Vagina (tissue), 2 donors: ENCODE data around the gene BTLA.
"Not testable (repeated sequence)": the region's sequence is repeated elsewhere in the genome, so short reads cannot be mapped to it uniquely, and the experiment has no call there.

ENCODE experiments used
- CTCF ChIP-seq, 3 experiments: fragments of 450-650 bp in 2 of 3; fragments of 200-600 bp in 1 of 3; sonication (generic) in 1 of 3; IDR thresholded peaks; one replicate each; pipeline ENCODE4 v1.5.1; 2017 to 2019; ENCODE audit warnings: antibody characterized with exemption in 3 of 3, mild to moderate bottlenecking in 2 of 3, moderate library complexity in 2 of 3
- POLR2AphosphoS5 ChIP-seq, 2 donors: sonication (generic); formaldehyde crosslinking; IDR thresholded peaks; one replicate each; pipeline ENCODE4 v1.9.0; 2017; ENCODE audit warnings: antibody characterized with exemption in 2 of 2, mild to moderate bottlenecking in 2 of 2, low read depth in 1 of 2; ENCODE audit not compliant: insufficient read depth in 1 of 2

GRCh38 chr3:112461787-112462186 is 37.5 kb downstream of the BTLA start:
- not testable (repeated sequence) for TF ChIP-seq CTCF (IDR thresholded peaks at IDR 0.05); POLR2AphosphoS5 (IDR thresholded peaks at IDR 0.05; ENCODE audit: insufficient read depth in 1 of 2, low read depth in 1 of 2)
